ENCODE measurements around the gene NT5C1B.
A peak's percentile ranks its signal among the peaks of the same experiment; 100 is the strongest.

Gene NT5C1B

DNA sequence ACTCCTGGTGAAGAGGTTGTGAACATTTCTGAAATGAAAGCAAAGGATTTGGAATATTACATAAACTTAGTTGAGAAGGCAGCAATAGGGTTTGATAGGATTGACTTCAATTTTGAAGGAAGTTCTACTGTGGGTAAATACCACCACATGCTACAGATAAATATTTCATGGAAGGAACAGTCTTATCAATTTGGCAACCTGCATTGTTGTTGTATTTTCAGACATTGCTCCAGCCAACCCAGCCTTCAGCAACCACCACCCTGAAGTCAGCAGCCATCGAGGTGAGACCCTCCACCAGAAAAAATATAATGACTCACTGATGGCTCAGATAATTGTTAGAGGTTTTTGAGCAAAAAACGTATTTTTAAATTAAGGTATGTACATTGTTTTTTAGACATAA lies 38.9 kb downstream of the NT5C1B start:
- TF ChIP-seq, protein P1, sequence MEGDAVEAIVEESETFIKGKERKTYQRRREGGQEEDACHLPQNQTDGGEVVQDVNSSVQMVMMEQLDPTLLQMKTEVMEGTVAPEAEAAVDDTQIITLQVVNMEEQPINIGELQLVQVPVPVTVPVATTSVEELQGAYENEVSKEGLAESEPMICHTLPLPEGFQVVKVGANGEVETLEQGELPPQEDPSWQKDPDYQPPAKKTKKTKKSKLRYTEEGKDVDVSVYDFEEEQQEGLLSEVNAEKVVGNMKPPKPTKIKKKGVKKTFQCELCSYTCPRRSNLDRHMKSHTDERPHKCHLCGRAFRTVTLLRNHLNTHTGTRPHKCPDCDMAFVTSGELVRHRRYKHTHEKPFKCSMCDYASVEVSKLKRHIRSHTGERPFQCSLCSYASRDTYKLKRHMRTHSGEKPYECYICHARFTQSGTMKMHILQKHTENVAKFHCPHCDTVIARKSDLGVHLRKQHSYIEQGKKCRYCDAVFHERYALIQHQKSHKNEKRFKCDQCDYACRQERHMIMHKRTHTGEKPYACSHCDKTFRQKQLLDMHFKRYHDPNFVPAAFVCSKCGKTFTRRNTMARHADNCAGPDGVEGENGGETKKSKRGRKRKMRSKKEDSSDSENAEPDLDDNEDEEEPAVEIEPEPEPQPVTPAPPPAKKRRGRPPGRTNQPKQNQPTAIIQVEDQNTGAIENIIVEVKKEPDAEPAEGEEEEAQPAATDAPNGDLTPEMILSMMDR (conservative IDR thresholded peaks at IDR 0.05; ENCODE audit: low read depth) = no peak
- ChIA-PET CTCF (no interaction called here), POLR2A (ENCODE audit: low non-redundant PET) (no interaction called here)
- DNase-seq (ENCODE audit: low spot score) = no peak
- H3K27ac ChIP-seq = no peak overlapping the region

DNA sequence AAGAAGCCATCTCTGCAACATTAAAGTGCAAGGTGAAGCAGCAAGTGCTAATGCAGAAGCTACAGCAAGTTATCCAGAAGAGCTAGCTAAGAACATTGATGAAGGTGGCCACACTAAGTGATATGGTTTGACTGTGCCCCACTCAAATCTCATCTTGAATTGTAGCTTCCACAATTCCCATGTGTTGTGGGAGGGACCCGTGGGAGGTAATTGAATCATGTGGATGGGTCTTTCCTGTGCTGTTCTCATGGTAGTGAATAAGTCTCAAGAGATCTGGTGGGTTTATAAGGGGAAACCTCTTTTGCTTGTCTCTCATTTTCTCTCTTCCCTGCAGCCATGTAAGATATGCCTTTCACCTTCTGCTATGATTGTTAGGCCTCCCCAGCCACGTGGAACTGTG lies 40.3 kb downstream of the NT5C1B start:
- no peak overlapping the region for H3K27ac ChIP-seq
- TF ChIP-seq, protein P1 (conservative IDR thresholded peaks at IDR 0.05; ENCODE audit: low read depth) = no peak
- ChIA-PET CTCF (no interaction called here), POLR2A (ENCODE audit: low non-redundant PET) (no interaction called here)
- DNase-seq (ENCODE audit: low spot score) = no peak

DNA sequence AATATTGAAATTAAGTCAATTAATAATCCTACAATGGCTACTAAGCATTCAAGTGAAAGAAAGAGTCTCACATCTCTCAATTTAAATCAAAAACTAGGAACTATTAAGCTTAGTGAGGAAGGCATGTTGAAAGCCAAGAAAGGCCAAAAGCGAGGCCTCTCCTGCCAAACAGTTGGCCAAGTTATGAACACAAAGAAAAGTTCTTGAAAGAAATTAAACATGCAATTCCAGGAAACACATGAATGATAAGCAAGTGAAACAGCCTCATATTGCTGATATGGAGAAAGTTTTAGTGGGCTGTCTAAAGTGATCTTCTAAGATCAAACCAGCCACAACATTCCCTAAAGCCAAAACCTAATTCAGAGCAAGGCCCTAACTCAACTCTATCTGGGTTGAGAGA lies 40.7 kb downstream of the NT5C1B start:
- TF ChIP-seq, protein P1 (conservative IDR thresholded peaks at IDR 0.05; ENCODE audit: low read depth) = no peak
- CTCF ChIA-PET = no interaction called here
- POLR2A ChIA-PET (ENCODE audit: low non-redundant PET) = no interaction called here

DNA sequence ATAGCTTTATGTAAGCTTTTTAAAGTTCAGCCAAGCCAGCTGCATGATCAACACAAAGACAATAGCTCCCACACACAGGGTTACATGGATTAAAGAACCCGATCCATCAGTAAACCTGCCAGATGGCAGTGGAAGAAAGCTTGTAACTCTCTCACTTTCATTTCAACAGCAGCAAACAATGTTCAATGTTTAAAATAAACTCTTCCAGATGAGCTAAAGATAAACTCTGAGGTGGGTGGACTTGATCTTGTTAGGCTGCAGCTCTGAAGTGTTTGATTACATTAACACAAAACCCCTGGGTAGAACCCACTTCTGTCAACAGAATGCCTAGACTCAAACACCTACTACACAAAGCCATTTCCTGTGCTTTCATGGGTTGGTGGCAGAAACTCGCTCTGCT lies 42.8 kb downstream of the NT5C1B start:
- CTCF ChIA-PET = no interaction called here
- POLR2A ChIA-PET (ENCODE audit: low non-redundant PET) = interaction anchor here (1.0 kb wide), 1 partner anchor 14 kb away, joined by 3 read pairs; the partner anchor contains the start of gene RDH14
- DNase-seq (ENCODE audit: low spot score) = no peak
- TF ChIP-seq, protein P1 (conservative IDR thresholded peaks at IDR 0.05; ENCODE audit: low read depth) = no peak
- no peak overlapping the region for H3K27ac ChIP-seq

More for the DNA sequence above, 40.7 kb downstream of the NT5C1B start:
- no peak for DNase-seq (ENCODE audit: low spot score)
- no peak overlapping the region for H3K27ac ChIP-seq

DNA sequence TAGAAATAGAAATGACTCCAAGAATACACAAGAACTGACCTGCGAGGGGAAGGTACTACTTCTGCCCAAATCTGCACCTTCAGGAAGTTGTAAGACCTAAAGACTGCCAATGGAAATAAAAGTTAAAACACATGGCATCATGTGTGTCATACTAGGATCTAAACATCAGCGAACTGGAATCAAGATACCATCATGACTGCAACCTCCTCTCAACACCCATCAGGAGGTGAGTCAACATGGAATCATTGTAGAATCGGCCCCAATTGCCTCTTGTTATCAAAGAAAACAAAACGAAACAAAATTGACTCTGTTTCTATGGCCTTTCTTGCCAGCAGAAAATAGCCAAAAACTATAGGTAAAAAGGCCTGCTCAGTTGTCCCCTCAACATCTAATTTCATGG lies 44.0 kb downstream of the NT5C1B start:
- ChIA-PET CTCF (no interaction called here), POLR2A (ENCODE audit: low non-redundant PET) (no interaction called here)
- no peak overlapping the region for H3K27ac ChIP-seq
- DNase-seq (ENCODE audit: low spot score) = peak; percentile 62
- TF ChIP-seq, protein P1 (conservative IDR thresholded peaks at IDR 0.05; ENCODE audit: low read depth) = no peak

DNA sequence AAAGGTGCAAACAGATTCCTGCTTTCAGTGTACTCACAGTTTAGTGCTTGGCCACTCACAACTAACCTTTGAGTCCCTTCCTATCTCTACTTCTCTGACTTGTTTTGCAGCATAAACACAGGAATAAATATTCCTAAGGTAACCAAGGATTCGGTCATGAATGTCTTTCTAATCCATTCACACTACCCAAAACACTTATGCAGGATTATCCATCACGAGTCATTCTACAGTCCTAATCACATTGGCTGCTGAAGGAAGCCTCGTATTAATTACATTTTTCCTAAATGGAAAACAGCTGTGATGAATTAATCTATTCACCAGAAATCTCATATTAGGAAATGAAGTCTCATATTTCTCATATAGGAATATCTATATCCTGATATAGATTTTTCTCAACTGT lies 45.2 kb downstream of the NT5C1B start:
- ChIA-PET POLR2A (ENCODE audit: low non-redundant PET) (no interaction called here), CTCF (no interaction called here)
- no peak overlapping the region for H3K27ac ChIP-seq
- TF ChIP-seq, protein P1 (conservative IDR thresholded peaks at IDR 0.05; ENCODE audit: low read depth) = no peak
- no peak for DNase-seq (ENCODE audit: low spot score)

DNA sequence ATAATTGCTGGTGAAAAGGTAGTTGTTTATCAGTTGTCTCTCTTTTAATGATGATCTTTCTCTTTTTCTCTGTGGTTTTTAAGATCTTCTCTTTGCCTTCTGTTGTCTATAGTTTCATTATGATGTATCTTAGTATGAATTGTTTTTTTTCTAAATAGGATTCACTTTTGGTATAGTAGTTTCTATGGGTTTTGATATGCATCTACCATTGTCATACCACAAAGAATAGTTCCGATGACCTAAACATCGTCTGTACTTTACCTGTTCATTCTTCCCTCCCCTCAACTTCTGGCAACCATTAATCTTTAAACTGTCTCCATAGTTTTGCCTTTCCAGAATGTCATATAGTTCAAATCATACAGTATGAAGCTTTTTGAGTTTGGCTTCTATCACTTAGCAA lies 48.5 kb downstream of the NT5C1B start:
- CTCF ChIA-PET = interaction anchor here (0.7 kb wide), 1 partner anchor 354 kb away, joined by 5 read pairs; no protein-coding TSS in a partner anchor
- POLR2A ChIA-PET (ENCODE audit: low non-redundant PET) = no interaction called here
- H3K27ac ChIP-seq = no peak overlapping the region
- no peak for DNase-seq (ENCODE audit: low spot score)
- TF ChIP-seq, protein P1 (conservative IDR thresholded peaks at IDR 0.05; ENCODE audit: low read depth) = no peak
